Uterus (tissue), 4 donors: ENCODE results near the gene SMOC2. TPM values are rescaled to one million over a fixed set of nuclear protein-coding genes. Genes with fewer than 3 reads are reported as not detected.

Source experiments
- DNase-seq, 2 donors: peaks; one replicate each; pipeline ENCODE4 v3.0.0-alpha.2; 2019 to 2020
- H3K27ac ChIP-seq, 2 donors: fragments of 200-600 bp; sonication (generic); 1 replicate in 1 of 2; 2 replicates in 1 of 2; pipeline ENCODE4 v1.5.1; 2016 to 2018
- H3K27me3 ChIP-seq, 2 donors: fragments of 200-600 bp; sonication (generic); one replicate each; pipeline ENCODE4 v1.5.1; 2018 to 2019; ENCODE audit warnings: control low read depth in 1 of 2
- H3K36me3 ChIP-seq, 2 donors: fragments of 200-600 bp; sonication (generic); one replicate each; pipeline ENCODE4 v1.5.1; 2019; ENCODE audit warnings: control low read depth in 1 of 2
- H3K4me1 ChIP-seq, 2 donors: fragments of 200-600 bp; sonication (generic); one replicate each; pipeline ENCODE4 v1.5.1; 2018 to 2019; ENCODE audit warnings: control low read depth in 1 of 2
- H3K4me3 ChIP-seq, 2 donors: fragments of 200-600 bp; sonication (generic); 1 replicate in 1 of 2; 2 replicates in 1 of 2; pipeline ENCODE4 v1.5.1; 2018 to 2019; ENCODE audit warnings: mild to moderate bottlenecking in 1 of 2
- H3K9me3 ChIP-seq, 2 donors: fragments of 200-600 bp; sonication (generic); one replicate each; pipeline ENCODE4 v1.5.1; 2019; ENCODE audit warnings: control low read depth in 1 of 2
- POLR2A ChIP-seq, 2 donors: fragments of 450-650 bp; IDR thresholded peaks; one replicate each; pipeline ENCODE4 v1.6.1; 2016; ENCODE audit warnings: antibody characterized with exemption in 2 of 2, mild to moderate bottlenecking in 1 of 2, moderate library complexity in 1 of 2
- intact Hi-C: fragments of 100-400 bp; cut with DNase I; formaldehyde crosslinking; loops from one replicate; pipeline ENCODE4 v1.15.1; 2023; ENCODE audit warnings: low total_unique reads
- total RNA-seq, 4 donors: library from RNA; depleted of rRNA in 3 of 4; stranded (reverse); fragments of >200 nt in 3 of 4; gene quantifications; one replicate each; pipeline versions ENCODE4 v1.1.0 to v1.2.4, GENCODE V29; 2014 to 2023
- TF ChIP-seq, protein P1 (sequence below), 4 experiments: fragments of 200-600 bp in 2 of 4; fragments of 450-650 bp in 2 of 4; sonication (generic) in 2 of 4; IDR thresholded peaks; one replicate each; pipeline ENCODE4 v1.5.1; 2016 to 2019; ENCODE audit warnings: antibody characterized with exemption in 4 of 4, mild to moderate bottlenecking in 2 of 4, moderate library complexity in 1 of 4
- donor health status: DM: yes; HTN: yes; CAD: no.

Gene SMOC2
- total RNA-seq, 4 donors from 2014 or later, result 98.2 to 139 (median 121) TPM

DNA sequence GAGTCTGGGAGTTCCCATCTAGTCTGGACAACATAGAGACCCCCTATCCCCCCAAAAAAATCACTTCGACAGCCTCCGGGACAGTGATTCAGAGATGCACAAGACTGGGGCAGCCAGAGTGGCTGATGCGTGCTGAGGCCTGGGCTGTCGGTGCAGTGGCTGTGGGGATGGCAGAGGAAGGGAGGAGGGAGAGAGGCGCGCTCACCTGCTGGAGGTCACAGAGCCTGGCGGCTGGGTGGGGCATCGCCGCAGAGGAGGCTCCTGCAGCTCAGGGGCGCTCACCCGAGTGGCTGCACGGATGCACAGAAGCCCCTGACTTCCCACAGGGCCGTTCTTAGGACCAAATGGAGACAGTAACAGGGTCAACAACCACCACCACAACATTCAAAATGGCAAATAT, 182.8 kb downstream of the SMOC2 start:
- Histone ChIP-seq H3K36me3 (no peaks in the 10 kb centered on the region), H3K27me3 (no peaks in the 10 kb centered on the region), H3K4me3 (no peak overlapping the region), H3K27ac (no peak overlapping the region), H3K4me1 (no peaks in the 10 kb centered on the region), H3K9me3 (no peaks in the 10 kb centered on the region)
- intact Hi-C loops, result no loop called here
- no peak for TF ChIP-seq POLR2A (IDR thresholded peaks at IDR 0.05)
- TF ChIP-seq, protein P1, sequence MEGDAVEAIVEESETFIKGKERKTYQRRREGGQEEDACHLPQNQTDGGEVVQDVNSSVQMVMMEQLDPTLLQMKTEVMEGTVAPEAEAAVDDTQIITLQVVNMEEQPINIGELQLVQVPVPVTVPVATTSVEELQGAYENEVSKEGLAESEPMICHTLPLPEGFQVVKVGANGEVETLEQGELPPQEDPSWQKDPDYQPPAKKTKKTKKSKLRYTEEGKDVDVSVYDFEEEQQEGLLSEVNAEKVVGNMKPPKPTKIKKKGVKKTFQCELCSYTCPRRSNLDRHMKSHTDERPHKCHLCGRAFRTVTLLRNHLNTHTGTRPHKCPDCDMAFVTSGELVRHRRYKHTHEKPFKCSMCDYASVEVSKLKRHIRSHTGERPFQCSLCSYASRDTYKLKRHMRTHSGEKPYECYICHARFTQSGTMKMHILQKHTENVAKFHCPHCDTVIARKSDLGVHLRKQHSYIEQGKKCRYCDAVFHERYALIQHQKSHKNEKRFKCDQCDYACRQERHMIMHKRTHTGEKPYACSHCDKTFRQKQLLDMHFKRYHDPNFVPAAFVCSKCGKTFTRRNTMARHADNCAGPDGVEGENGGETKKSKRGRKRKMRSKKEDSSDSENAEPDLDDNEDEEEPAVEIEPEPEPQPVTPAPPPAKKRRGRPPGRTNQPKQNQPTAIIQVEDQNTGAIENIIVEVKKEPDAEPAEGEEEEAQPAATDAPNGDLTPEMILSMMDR (IDR thresholded peaks at IDR 0.05), result no peak
- DNase-seq, result no peak

DNA sequence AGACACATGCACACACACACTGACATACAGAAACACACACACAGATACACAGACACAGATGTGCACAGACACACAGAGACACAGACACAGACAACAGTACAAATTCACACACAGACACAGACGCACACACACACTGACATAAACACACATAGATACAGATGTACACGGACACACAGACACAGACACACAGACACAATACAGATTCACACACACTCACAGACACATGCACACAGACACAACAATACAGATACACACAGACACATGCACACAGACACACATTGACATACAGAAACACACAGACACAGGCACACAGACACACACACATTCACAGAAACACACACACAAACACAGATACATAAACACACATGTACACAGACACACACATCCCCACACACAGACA, 183.6 kb downstream of the SMOC2 start:
- Histone ChIP-seq H3K4me3 (no peak overlapping the region), H3K27me3 (no peaks in the 10 kb centered on the region), H3K36me3 (no peaks in the 10 kb centered on the region), H3K4me1 (no peaks in the 10 kb centered on the region), H3K9me3 (no peaks in the 10 kb centered on the region), H3K27ac (no peak overlapping the region)
- intact Hi-C loops, result no loop called here
- no peak for DNase-seq
- no peak for TF ChIP-seq POLR2A (IDR thresholded peaks at IDR 0.05)
- TF ChIP-seq, protein P1 (IDR thresholded peaks at IDR 0.05), result no peak

DNA sequence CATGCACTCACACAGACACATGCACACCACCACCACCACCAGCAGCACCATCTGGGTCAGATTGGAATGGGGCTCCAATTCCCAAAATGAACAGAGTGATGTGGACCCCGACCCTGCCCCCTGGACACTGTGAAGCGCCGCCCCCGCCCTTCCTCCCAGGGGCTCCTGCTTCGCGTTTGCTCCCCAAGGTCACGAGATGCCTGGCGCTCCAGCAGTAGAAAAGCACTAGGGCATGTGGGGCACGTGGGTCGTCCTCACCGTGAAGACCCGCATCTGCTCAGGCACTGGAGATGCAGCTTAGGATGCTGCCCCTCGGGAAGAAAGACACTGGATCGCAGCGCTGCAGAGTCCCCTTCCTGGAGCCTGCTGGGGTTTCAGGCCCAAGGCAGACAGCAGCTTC, 184.0 kb downstream of the SMOC2 start:
- intact Hi-C loops, result no loop called here
- no peaks in the 10 kb centered on the region for H3K4me1 ChIP-seq

DNA sequence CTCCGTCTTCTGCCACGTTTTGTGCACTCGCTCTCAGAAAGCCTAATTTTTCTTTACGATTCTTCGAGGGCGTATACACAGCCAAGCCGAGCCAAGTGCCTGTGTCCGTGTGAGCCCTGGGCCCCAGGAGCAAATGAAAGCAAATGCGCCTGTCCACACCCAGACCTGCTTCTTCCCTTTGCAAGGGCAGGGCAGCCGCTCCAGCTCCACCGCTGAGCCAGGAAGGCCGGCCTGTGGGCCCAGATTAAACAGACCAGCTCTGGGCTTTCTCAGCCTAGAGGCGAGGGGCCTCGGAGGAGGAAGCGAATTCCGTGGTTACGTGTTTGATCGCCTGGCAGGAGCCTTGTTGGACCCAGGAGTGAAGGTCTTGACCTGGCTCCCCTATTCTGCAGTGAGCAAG, 184.6 kb downstream of the SMOC2 start:
- DNase-seq, result no peak
- Histone ChIP-seq H3K27ac (no peak overlapping the region), H3K9me3 (no peaks in the 10 kb centered on the region), H3K36me3 (no peaks in the 10 kb centered on the region), H3K27me3 (no peaks in the 10 kb centered on the region), H3K4me3 (no peak overlapping the region), H3K4me1 (no peaks in the 10 kb centered on the region)
- intact Hi-C loops, result no loop called here
- TF ChIP-seq, protein P1 (IDR thresholded peaks at IDR 0.05), result no peak
- TF ChIP-seq POLR2A (IDR thresholded peaks at IDR 0.05), result no peak

More for the DNA sequence above, 184.0 kb downstream of the SMOC2 start:
- TF ChIP-seq, protein P1 (IDR thresholded peaks at IDR 0.05), result no peak
- no peak for TF ChIP-seq POLR2A (IDR thresholded peaks at IDR 0.05)
- Histone ChIP-seq H3K36me3 (no peaks in the 10 kb centered on the region), H3K4me3 (no peak overlapping the region), H3K27me3 (no peaks in the 10 kb centered on the region), H3K27ac (no peak overlapping the region), H3K9me3 (no peaks in the 10 kb centered on the region)
- no peak for DNase-seq

DNA sequence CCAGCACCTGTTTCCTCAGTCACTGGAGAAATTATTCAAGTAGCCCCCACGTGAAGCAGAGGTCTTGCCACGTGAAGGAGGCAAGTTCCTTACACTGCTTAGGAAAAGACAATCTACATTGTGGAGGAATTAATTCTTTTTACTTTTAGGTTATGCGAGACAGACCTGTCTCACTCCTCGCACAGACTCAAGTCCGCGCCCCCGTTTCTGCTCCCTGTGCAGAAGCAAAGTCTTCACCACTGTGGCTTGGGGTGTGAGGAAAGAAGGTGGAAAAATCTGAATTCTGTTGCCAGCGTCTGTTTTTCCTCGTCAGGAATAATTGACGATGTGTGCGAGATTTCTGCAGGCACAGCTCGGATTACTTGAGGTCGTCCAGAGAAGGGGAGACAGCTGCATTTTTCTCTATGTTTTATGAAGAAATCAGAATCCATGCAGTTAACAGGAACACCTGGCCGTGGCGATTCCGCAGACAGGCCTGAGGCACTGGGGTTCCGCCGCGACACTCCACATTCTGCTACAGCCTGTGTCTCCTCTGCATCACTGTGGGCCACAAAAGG, 185.1 kb downstream of the SMOC2 start:
- H3K27ac ChIP-seq, result peak overlapping the region in 1 of 2 donors; percentile 67
- H3K36me3 ChIP-seq, result no peaks in the 10 kb centered on the region
- H3K27me3 ChIP-seq, result no peaks in the 10 kb centered on the region
- no peak overlapping the region for H3K4me3 ChIP-seq
- intact Hi-C loops, result no loop called here
- DNase-seq, result no peak
- H3K9me3 ChIP-seq, result no peaks in the 10 kb centered on the region
- TF ChIP-seq POLR2A (IDR thresholded peaks at IDR 0.05), result no peak
- TF ChIP-seq, protein P1 (IDR thresholded peaks at IDR 0.05), result no peak
- H3K4me1 ChIP-seq, result no peaks in the 10 kb centered on the region
